ENCODE data around the gene TRAPPC3L.

DNA sequence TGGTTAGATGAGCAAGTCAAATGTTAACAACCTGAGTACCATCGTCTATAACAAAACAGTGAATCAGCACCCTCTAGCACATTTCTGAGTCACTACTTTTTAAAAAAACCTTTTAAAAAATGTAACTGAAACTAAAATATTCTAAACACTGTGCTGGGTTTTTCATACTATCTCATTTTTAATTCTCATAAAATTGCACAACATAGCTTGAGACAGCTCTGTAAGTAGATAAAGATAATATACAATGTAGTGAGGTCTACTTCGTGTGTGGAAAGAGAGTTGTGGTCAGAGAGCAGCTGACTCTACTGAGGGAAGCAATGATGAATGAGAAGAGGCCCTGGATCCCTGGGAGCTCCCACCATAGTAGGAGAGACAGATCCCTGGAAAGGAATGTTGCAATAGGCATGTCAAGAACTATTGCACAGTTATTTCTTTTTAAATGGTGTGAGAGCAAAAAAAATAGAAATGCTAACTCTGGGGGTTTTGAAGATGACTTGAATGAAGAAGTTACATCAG, 97.9 kb downstream of the TRAPPC3L start:
- TF ChIP-seq CTCF (IDR thresholded peaks at IDR 0.05; ENCODE audit: poor library complexity, severe bottlenecking) = no peak
- TF ChIP-seq MXI1 (conservative IDR thresholded peaks at IDR 0.05; ENCODE audit: poor library complexity, severe bottlenecking) = no peak
- TF ChIP-seq EZH2 (IDR thresholded peaks at IDR 0.05; ENCODE audit: borderline replicate concordance, insufficient read depth, low read length, poor library complexity, severe bottlenecking) = no peak

Data from neural cell (in vitro differentiated cells).